Tibial artery (tissue), 4 donors: ENCODE data around the gene TMOD1.

Experiments used
- DNase-seq, 2 donors: peaks; one replicate each; pipeline ENCODE4 v3.0.0-alpha.2; 2019
- H3K27ac ChIP-seq, 2 donors: fragments of 200-600 bp; sonication (generic) in 1 of 2; 1 replicate in 1 of 2; 2 replicates in 1 of 2; pipeline ENCODE4 v1.5.1; 2018 to 2019; ENCODE audit warnings: mild to moderate bottlenecking in 1 of 2
- H3K27me3 ChIP-seq, 2 donors: fragments of 200-600 bp; sonication (generic) in 1 of 2; one replicate each; pipeline versions ENCODE4 v1.5.1 to v1.6.0; 2016 to 2019
- H3K36me3 ChIP-seq, 3 donors: fragments of 200-600 bp; sonication (generic) in 2 of 3; one replicate each; pipeline ENCODE4 v1.5.1; 2016 to 2019; ENCODE audit warnings: mild to moderate bottlenecking in 2 of 3
- H3K4me1 ChIP-seq, 4 donors: fragments of 200-600 bp; sonication (generic) in 2 of 4; 1 replicate in 3 of 4; 2 replicates in 1 of 4; pipeline ENCODE4 v1.5.1; 2016 to 2019
- H3K4me3 ChIP-seq, 2 donors: fragments of 200-600 bp; sonication (generic) in 1 of 2; 1 replicate in 1 of 2; 2 replicates in 1 of 2; pipeline ENCODE4 v1.5.1; 2018 to 2019; ENCODE audit warnings: mild to moderate bottlenecking in 2 of 2
- H3K9me3 ChIP-seq, 3 donors: fragments of 200-600 bp; sonication (generic) in 1 of 3; one replicate each; pipeline ENCODE4 v1.5.1; 2016 to 2019
- intact Hi-C: fragments of 100-400 bp; cut with DNase I; formaldehyde crosslinking; loops from one replicate; pipeline ENCODE4 v1.15.0; 2023; ENCODE audit warnings: low total_unique reads
- TF ChIP-seq, protein P1 (sequence below), 2 experiments: fragments of 200-600 bp in 1 of 2; fragments of 450-650 bp in 1 of 2; IDR thresholded peaks; one replicate each; pipeline ENCODE4 v1.5.1; 2017 to 2019; ENCODE audit warnings: antibody characterized with exemption in 2 of 2, mild to moderate bottlenecking in 1 of 2, moderate library complexity in 1 of 2

Gene TMOD1

DNA sequence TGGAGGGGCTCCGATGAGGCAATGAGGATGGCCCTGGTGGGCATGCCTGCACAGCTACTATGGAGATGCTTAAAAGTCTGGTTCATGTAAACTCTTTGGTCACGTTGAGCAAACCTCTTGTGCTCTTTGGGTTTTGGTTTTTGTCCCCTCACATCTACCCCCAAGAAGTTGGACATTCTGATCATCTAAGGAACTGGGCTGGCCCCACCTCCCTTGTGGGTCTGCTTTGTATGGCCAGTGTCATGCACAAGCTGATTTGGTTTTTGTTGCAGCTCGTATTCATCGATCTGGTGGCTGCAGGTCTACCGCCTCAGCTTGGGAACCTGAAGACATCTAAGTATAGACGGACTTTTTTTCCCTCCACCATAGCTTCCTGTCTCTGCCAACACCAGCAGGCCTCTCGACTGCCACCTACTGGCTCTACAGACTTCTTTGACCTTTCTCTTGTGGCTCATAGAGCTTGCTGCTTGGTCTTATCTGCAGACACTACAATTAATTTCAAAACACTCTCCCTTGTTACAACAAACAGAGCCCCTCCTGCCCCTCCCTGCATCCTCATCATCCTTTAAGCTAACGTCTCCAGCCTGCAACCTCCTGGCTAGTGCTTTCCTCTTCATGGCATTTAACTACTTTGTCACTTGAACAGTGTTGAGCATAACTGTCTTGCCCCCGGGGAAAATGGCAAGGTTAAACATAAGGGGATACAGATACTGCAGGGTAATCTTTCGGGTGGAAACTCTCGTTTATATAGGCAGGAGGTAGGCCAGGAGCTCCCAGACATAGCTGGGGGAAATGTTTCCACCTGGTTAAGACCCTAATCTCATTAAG, 97.2 kb downstream of the TMOD1 start:
- Histone ChIP-seq H3K9me3 (no peaks in the 10 kb centered on the region), H3K4me3 (no peak overlapping the region), H3K27ac (peak overlapping the region; percentile 78 to 82), H3K27me3 (no peaks in the 10 kb centered on the region), H3K36me3 (peaks cover 37 to 62% (median 51%) of the 10 kb centered on the region in 3 donors), H3K4me1 (peaks cover 0 to 57% (median 38%) of the 10 kb centered on the region in 4 donors)
- TF ChIP-seq, protein P1, sequence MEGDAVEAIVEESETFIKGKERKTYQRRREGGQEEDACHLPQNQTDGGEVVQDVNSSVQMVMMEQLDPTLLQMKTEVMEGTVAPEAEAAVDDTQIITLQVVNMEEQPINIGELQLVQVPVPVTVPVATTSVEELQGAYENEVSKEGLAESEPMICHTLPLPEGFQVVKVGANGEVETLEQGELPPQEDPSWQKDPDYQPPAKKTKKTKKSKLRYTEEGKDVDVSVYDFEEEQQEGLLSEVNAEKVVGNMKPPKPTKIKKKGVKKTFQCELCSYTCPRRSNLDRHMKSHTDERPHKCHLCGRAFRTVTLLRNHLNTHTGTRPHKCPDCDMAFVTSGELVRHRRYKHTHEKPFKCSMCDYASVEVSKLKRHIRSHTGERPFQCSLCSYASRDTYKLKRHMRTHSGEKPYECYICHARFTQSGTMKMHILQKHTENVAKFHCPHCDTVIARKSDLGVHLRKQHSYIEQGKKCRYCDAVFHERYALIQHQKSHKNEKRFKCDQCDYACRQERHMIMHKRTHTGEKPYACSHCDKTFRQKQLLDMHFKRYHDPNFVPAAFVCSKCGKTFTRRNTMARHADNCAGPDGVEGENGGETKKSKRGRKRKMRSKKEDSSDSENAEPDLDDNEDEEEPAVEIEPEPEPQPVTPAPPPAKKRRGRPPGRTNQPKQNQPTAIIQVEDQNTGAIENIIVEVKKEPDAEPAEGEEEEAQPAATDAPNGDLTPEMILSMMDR (IDR thresholded peaks at IDR 0.05), result peak; percentile 68 to 85
- DNase-seq, result peak; percentile 82 to 86
- intact Hi-C loops, result loop anchor here (5.0 kb wide), 3 partner anchors 96 to 186 kb away; partner anchors contain the start of genes TDRD7 and TMOD1

GRCh38 chr9:97599314-97599846, 97.9 kb downstream of the TMOD1 start:
- Histone ChIP-seq H3K4me1 (peaks cover 0 to 50% (median 31%) of the 10 kb centered on the region in 4 donors), H3K27ac (peak overlapping the region in 1 of 2 donors; percentile 29), H3K27me3 (no peaks in the 10 kb centered on the region), H3K36me3 (peaks cover 40 to 62% (median 58%) of the 10 kb centered on the region in 3 donors), H3K4me3 (no peak overlapping the region), H3K9me3 (no peaks in the 10 kb centered on the region)
- intact Hi-C loops, result loop anchor here (5.0 kb wide), 3 partner anchors 97 to 187 kb away; partner anchors contain the start of genes TDRD7 and TMOD1
- DNase-seq, result no peak
- TF ChIP-seq, protein P1 (IDR thresholded peaks at IDR 0.05), result no peak

GRCh38 chr9:97600531-97601227, 99.2 kb downstream of the TMOD1 start:
- intact Hi-C loops, result no loop called here
- Histone ChIP-seq H3K9me3 (no peaks in the 10 kb centered on the region), H3K36me3 (peaks cover 53 to 70% (median 67%) of the 10 kb centered on the region in 3 donors), H3K4me1 (peaks cover 0 to 37% (median 27%) of the 10 kb centered on the region in 4 donors), H3K4me3 (no peak overlapping the region), H3K27ac (peak overlapping the region in 1 of 2 donors; percentile 1), H3K27me3 (no peaks in the 10 kb centered on the region)
- TF ChIP-seq, protein P1 (IDR thresholded peaks at IDR 0.05), result no peak
- no peak for DNase-seq

GRCh38 chr9:97601228-97601898, 99.9 kb downstream of the TMOD1 start:
- TF ChIP-seq, protein P1 (IDR thresholded peaks at IDR 0.05), result no peak
- peaks cover 53 to 73% (median 72%) of the 10 kb centered on the region in 3 donors for H3K36me3 ChIP-seq
- H3K27ac ChIP-seq, result peak overlapping the region in 1 of 2 donors; percentile 1
- H3K27me3 ChIP-seq, result no peaks in the 10 kb centered on the region
- H3K4me1 ChIP-seq, result peaks cover 0 to 30% (median 21%) of the 10 kb centered on the region in 4 donors
- intact Hi-C loops, result no loop called here
- H3K9me3 ChIP-seq, result no peaks in the 10 kb centered on the region
- no peak overlapping the region for H3K4me3 ChIP-seq
- no peak for DNase-seq

GRCh38 chr9:97602430-97602829, 101.0 kb downstream of the TMOD1 start:
- H3K27me3 ChIP-seq, result no peaks in the 10 kb centered on the region
- no peak overlapping the region for H3K27ac ChIP-seq
- no peaks in the 10 kb centered on the region for H3K9me3 ChIP-seq
- DNase-seq, result no peak
- TF ChIP-seq, protein P1 (IDR thresholded peaks at IDR 0.05), result no peak
- intact Hi-C loops, result no loop called here
- peaks cover 0 to 19% (median 12%) of the 10 kb centered on the region in 4 donors for H3K4me1 ChIP-seq
- H3K36me3 ChIP-seq, result peaks cover 53 to 81% (median 73%) of the 10 kb centered on the region in 3 donors
- no peak overlapping the region for H3K4me3 ChIP-seq
